DND-41 (cell line): ENCODE measurements around the gene P2RY8.

Experiments used
- CTCF ChIP-seq: IDR thresholded peaks from 2 replicates; pipeline ENCODE4 v1.5.1; 2012; ENCODE audit warnings: borderline replicate concordance, low read length, moderate library complexity, mild to moderate bottlenecking; ENCODE audit not compliant: poor library complexity, severe bottlenecking; ENCODE audit errors: extremely low read depth
- EZH2 ChIP-seq: IDR thresholded peaks from 3 replicates; pipeline ENCODE4 v1.6.1; 2012; ENCODE audit warnings: borderline replicate concordance, low read depth, mild to moderate bottlenecking, moderate library complexity, low read length, inconsistent platforms; ENCODE audit not compliant: severe bottlenecking

DNA sequence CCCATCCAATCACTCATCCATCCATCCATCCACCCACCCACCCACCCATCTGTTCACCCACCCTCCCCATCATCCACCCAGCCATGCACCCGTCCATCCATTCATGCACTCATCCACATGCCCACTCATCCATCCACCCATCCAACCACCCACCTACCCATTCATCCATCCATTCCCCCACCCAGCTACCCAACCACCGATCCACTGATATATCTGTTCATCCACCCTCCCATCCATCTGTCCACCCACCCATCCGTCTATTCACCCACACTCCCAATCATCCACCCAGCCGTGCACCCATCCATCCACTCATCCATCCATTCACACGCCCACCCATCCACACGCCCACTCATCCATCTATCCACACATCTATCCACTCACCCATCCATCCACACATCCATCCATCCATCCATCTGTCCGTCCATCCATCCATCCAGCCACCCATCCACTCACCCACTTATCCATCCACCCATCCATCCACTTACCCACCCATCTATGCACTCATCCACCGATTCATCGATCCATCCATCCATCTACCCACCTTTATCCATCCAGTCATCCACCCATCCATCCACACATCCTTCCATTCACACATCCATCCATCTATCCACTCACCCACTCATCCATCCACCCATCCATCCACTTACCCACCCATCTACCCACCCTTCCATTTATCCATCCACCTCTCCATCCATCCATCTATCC is 112.7 kb downstream of the P2RY8 start:
- no peak for TF ChIP-seq EZH2
- TF ChIP-seq CTCF = no peak
